ENCODE measurements around the gene CDKN2C. TPM values are rescaled to one million over a fixed set of nuclear protein-coding genes. Genes with fewer than 3 reads are reported as not detected.
A peak's percentile ranks its signal among the peaks of the same experiment; 100 is the strongest.

CDKN2C gene
- total RNA-seq, 2 donors from 2014 or later = 0.66 TPM

DNA sequence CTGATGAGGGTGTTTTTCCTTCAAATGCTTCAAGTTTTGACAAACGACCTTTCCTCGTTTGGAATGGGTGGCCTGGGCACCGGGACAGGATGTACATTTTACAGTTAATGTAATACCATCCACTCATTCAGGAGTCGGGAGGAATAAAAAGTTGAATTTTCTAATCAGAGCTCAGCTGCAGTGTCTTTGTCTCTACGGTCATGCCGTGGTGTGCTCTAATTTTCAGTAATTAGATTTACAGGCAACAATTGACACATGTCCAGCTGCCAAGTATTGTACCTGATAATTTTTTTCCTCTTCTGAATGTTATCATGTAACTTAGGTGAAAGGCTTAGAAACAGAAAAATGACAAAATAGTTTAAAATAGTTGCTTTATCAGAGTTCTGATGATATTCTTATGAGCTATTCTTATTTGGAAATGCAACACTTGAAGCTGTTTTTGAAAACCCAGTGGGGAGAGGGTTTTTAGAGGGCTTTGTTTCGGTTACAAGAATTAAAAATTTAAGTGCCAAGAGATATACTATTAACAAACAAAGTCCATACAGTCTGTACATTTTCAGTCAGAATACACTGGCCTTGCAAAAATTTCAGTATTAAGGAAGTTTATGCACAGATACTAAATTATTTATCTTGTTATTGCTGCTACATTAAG, 1.0 kb downstream of the CDKN2C start:
- H3K9me3 Mint-ChIP-seq = no peaks in the 10 kb centered on the region
- TF ChIP-seq, protein P1, sequence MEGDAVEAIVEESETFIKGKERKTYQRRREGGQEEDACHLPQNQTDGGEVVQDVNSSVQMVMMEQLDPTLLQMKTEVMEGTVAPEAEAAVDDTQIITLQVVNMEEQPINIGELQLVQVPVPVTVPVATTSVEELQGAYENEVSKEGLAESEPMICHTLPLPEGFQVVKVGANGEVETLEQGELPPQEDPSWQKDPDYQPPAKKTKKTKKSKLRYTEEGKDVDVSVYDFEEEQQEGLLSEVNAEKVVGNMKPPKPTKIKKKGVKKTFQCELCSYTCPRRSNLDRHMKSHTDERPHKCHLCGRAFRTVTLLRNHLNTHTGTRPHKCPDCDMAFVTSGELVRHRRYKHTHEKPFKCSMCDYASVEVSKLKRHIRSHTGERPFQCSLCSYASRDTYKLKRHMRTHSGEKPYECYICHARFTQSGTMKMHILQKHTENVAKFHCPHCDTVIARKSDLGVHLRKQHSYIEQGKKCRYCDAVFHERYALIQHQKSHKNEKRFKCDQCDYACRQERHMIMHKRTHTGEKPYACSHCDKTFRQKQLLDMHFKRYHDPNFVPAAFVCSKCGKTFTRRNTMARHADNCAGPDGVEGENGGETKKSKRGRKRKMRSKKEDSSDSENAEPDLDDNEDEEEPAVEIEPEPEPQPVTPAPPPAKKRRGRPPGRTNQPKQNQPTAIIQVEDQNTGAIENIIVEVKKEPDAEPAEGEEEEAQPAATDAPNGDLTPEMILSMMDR (conservative IDR thresholded peaks at IDR 0.05) = no peak
- Histone ChIP-seq H3K4me1 (ENCODE audit: control insufficient read depth, insufficient read depth, low read length) (no peaks in the 10 kb centered on the region), H3K9me3 (ENCODE audit: control insufficient read depth, low read length) (no peaks in the 10 kb centered on the region), H3K36me3 (ENCODE audit: control insufficient read depth, insufficient read depth, low read length) (no peaks in the 10 kb centered on the region), H3K9ac (ENCODE audit: extremely low read depth, low read length, poor library complexity, severe bottlenecking) (no peak overlapping the region), H3K27ac (ENCODE audit: low read depth, low read length) (no peak overlapping the region), H3K4me3 (ENCODE audit: low read length) (peak overlapping the region; percentile 79), H3K27me3 (ENCODE audit: control insufficient read depth, insufficient read depth, low read length, poor library complexity, severe bottlenecking) (peaks cover 93% of the 10 kb centered on the region)
- no peak overlapping the region for H3K4me3 Mint-ChIP-seq
- peaks cover 13% of the 10 kb centered on the region for H3K4me1 Mint-ChIP-seq
- no peak overlapping the region for H3K27ac Mint-ChIP-seq
- no peaks in the 10 kb centered on the region for H3K36me3 Mint-ChIP-seq (ENCODE audit: low read depth)
- WGBS, 2 experiments (ENCODE audit: insufficient coverage in 1 of 2, insufficient read length in 1 of 2) = 5 to 8% methylated on average over 3 to 6 of the region's 7 CpGs
- no peak for DNase-seq
- peaks cover 89% of the 10 kb centered on the region for H3K27me3 Mint-ChIP-seq (ENCODE audit: insufficient read depth)

- WGBS, 2 experiments (ENCODE audit: insufficient coverage in 1 of 2, insufficient read length in 1 of 2) = 40 to 57% methylated on average over 2 to 3 of the region's 6 CpGs
- no peaks in the 10 kb centered on the region for H3K36me3 Mint-ChIP-seq (ENCODE audit: low read depth)
Measured at GRCh38 chr1:50971748-50972305, 1.8 kb downstream of the CDKN2C start.

DNA sequence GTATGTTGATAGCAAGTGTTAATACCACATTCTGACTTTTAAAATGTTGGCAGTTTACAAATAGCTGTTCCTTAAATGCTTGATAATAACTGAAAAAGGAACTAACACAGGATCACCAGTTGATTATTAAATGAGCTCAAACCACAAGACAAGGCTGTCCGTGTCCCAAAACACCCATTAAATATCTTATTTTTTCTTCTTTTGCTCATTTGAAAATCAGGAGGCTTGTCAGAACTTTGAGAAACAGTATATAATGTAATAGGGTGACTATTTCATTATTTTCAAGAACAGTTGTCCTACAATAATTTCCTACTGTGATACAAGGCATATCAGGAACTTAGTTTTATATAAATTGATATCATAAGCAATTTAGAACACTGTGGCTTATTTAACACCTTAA, 2.7 kb downstream of the CDKN2C start:
- Histone ChIP-seq H3K4me3 (ENCODE audit: low read length) (no peak overlapping the region), H3K9me3 (ENCODE audit: control insufficient read depth, low read length) (no peaks in the 10 kb centered on the region), H3K36me3 (ENCODE audit: control insufficient read depth, insufficient read depth, low read length) (no peaks in the 10 kb centered on the region), H3K27me3 (ENCODE audit: control insufficient read depth, insufficient read depth, low read length, poor library complexity, severe bottlenecking) (peaks cover 93% of the 10 kb centered on the region), H3K27ac (ENCODE audit: low read depth, low read length) (no peak overlapping the region), H3K4me1 (ENCODE audit: control insufficient read depth, insufficient read depth, low read length) (no peaks in the 10 kb centered on the region), H3K9ac (ENCODE audit: extremely low read depth, low read length, poor library complexity, severe bottlenecking) (no peak overlapping the region)
- 33% methylated on average over 1 of the region's 1 CpG; no CpG with 5 or more reads in 1 of the 2 experiments for WGBS, 2 experiments (ENCODE audit: insufficient coverage in 1 of 2, insufficient read length in 1 of 2)
- Mint-ChIP-seq H3K4me3 (no peak overlapping the region), H3K27me3 (ENCODE audit: insufficient read depth) (peaks cover 89% of the 10 kb centered on the region), H3K4me1 (peaks cover 21% of the 10 kb centered on the region), H3K9me3 (no peaks in the 10 kb centered on the region), H3K27ac (no peak overlapping the region), H3K36me3 (ENCODE audit: low read depth) (no peaks in the 10 kb centered on the region)
- no peak for DNase-seq
- TF ChIP-seq, protein P1 (conservative IDR thresholded peaks at IDR 0.05) = no peak

More at GRCh38 chr1:50971748-50972305, 1.8 kb downstream of the CDKN2C start:
- Mint-ChIP-seq H3K4me1 (peaks cover 20% of the 10 kb centered on the region), H3K4me3 (no peak overlapping the region), H3K27me3 (ENCODE audit: insufficient read depth) (peaks cover 89% of the 10 kb centered on the region), H3K9me3 (no peaks in the 10 kb centered on the region), H3K27ac (no peak overlapping the region)
- no peak overlapping the region for H3K4me3 ChIP-seq (ENCODE audit: low read length)
- no peak for DNase-seq
- H3K9ac ChIP-seq (ENCODE audit: extremely low read depth, low read length, poor library complexity, severe bottlenecking) = no peak overlapping the region
- no peaks in the 10 kb centered on the region for H3K36me3 ChIP-seq (ENCODE audit: control insufficient read depth, insufficient read depth, low read length)
- no peaks in the 10 kb centered on the region for H3K9me3 ChIP-seq (ENCODE audit: control insufficient read depth, low read length)
- H3K4me1 ChIP-seq (ENCODE audit: control insufficient read depth, insufficient read depth, low read length) = no peaks in the 10 kb centered on the region
- H3K27ac ChIP-seq (ENCODE audit: low read depth, low read length) = no peak overlapping the region
- H3K27me3 ChIP-seq (ENCODE audit: control insufficient read depth, insufficient read depth, low read length, poor library complexity, severe bottlenecking) = peaks cover 93% of the 10 kb centered on the region
- TF ChIP-seq, protein P1 (conservative IDR thresholded peaks at IDR 0.05) = no peak
